ENCODE data around the gene NEURL1. TPM values are rescaled to one million over a fixed set of nuclear protein-coding genes. Genes with fewer than 3 reads are reported as not detected.

The NEURL1 gene
- total RNA-seq, 4 donors from 2014 or later, result 67.6 to 147 (median 110) TPM

- no peaks in the 10 kb centered on the region for H3K36me3 ChIP-seq
- no peak for TF ChIP-seq POLR2A (IDR thresholded peaks at IDR 0.05)
- TF ChIP-seq CTCF (IDR thresholded peaks at IDR 0.05 in 4 of 5, conservative IDR thresholded peaks at IDR 0.05 in 1 of 5), result peak; percentile 31 to 80 (median 46)
- H3K9me3 ChIP-seq, result no peaks in the 10 kb centered on the region
- peak in 1 of 2 donors; percentile 71 for ATAC-seq
- no peak overlapping the region for H3K4me3 ChIP-seq
- peaks cover 13 to 21% of the 10 kb centered on the region in 2 donors for H3K4me1 ChIP-seq
- no peaks in the 10 kb centered on the region for H3K27me3 ChIP-seq
- H3K27ac ChIP-seq, result peak overlapping the region; percentile 21 to 64 (median 46)
- peak in 1 of 2 donors; percentile 43 for DNase-seq
- in situ Hi-C loops (cut with MboI; ENCODE audit: low sequenced_read_pairs in 4 of 4) (no loop called here), intact Hi-C loops (cut with DNase I; ENCODE audit: low total_unique reads) (no loop called here)
These were observed 71.4 kb downstream of the NEURL1 start for GRCh38 chr10:103564776-103565520.

GRCh38 chr10:103566536-103566935 lies 73.0 kb downstream of the NEURL1 start:
- Histone ChIP-seq H3K27ac (peak overlapping the region in 1 of 4 donors; percentile 22), H3K9me3 (no peaks in the 10 kb centered on the region), H3K27me3 (no peaks in the 10 kb centered on the region), H3K4me3 (no peak overlapping the region), H3K36me3 (peaks cover 0 to 4% of the 10 kb centered on the region in 2 donors), H3K4me1 (peaks cover 3 to 9% of the 10 kb centered on the region in 2 donors)
- ATAC-seq, result no peak
- intact Hi-C loops (cut with DNase I; ENCODE audit: low total_unique reads), result no loop called here
- TF ChIP-seq CTCF (IDR thresholded peaks at IDR 0.05 in 4 of 5, conservative IDR thresholded peaks at IDR 0.05 in 1 of 5), result no peak
- TF ChIP-seq POLR2A (IDR thresholded peaks at IDR 0.05), result no peak
- DNase-seq, result no peak
- in situ Hi-C loops (cut with MboI; ENCODE audit: low sequenced_read_pairs in 4 of 4), result no loop called here

GRCh38 chr10:103568505-103568904 lies 75.0 kb downstream of the NEURL1 start:
- in situ Hi-C loops (cut with MboI; ENCODE audit: low sequenced_read_pairs in 4 of 4), result no loop called here
- intact Hi-C loops (cut with DNase I; ENCODE audit: low total_unique reads), result no loop called here
- TF ChIP-seq POLR2A (IDR thresholded peaks at IDR 0.05) (no peak), CTCF (IDR thresholded peaks at IDR 0.05 in 4 of 5, conservative IDR thresholded peaks at IDR 0.05 in 1 of 5) (no peak)

GRCh38 chr10:103569896-103570295 lies 76.4 kb downstream of the NEURL1 start:
- Histone ChIP-seq H3K27ac (no peak overlapping the region), H3K9me3 (no peaks in the 10 kb centered on the region), H3K4me3 (no peak overlapping the region), H3K4me1 (peaks cover 0 to 3% of the 10 kb centered on the region in 2 donors), H3K36me3 (peaks cover 0 to 16% of the 10 kb centered on the region in 2 donors), H3K27me3 (no peaks in the 10 kb centered on the region)
- no peak for DNase-seq
- intact Hi-C loops (cut with DNase I; ENCODE audit: low total_unique reads), result no loop called here
- in situ Hi-C loops (cut with MboI; ENCODE audit: low sequenced_read_pairs in 4 of 4), result no loop called here
- TF ChIP-seq CTCF (IDR thresholded peaks at IDR 0.05 in 4 of 5, conservative IDR thresholded peaks at IDR 0.05 in 1 of 5) (no peak), POLR2A (IDR thresholded peaks at IDR 0.05) (no peak)
- ATAC-seq, result no peak

More at GRCh38 chr10:103568505-103568904, 75.0 kb downstream of the NEURL1 start:
- Histone ChIP-seq H3K27me3 (no peaks in the 10 kb centered on the region), H3K27ac (peak overlapping the region in 1 of 4 donors; percentile 27), H3K9me3 (no peaks in the 10 kb centered on the region), H3K4me3 (no peak overlapping the region), H3K36me3 (peaks cover 0 to 16% of the 10 kb centered on the region in 2 donors), H3K4me1 (peaks cover 3 to 5% of the 10 kb centered on the region in 2 donors)
- no peak for ATAC-seq
- DNase-seq, result no peak
